H1 (cell line): Measurements from ENCODE around the gene ELP1. TPM values are rescaled to one million over a fixed set of nuclear protein-coding genes. Genes with fewer than 3 reads are reported as not detected.

Source experiments
- CTCF ChIA-PET: fragments of 300-600 bp; sonication (Branson Sonifier 250); formaldehyde crosslinking; loops from one replicate; lab custom pipeline; 2021; ENCODE audit not compliant: partially characterized antibody; lab: Charles Lee
- POLR2A ChIA-PET: fragments of 300-600 bp; sonication (Branson Sonifier 250); formaldehyde crosslinking; loops from one replicate; lab custom pipeline; 2021; ENCODE audit warnings: inconsistent platforms; ENCODE audit not compliant: partially characterized antibody; lab: Charles Lee
- DNase-seq, 2 experiments: peaks; one replicate each; pipeline versions ENCODE4 v3.0.0 to v3.0.0-alpha.2; 2010 to 2022; ENCODE audit warnings: low spot score in 2 of 2, low read depth in 1 of 2, mixed read lengths in 1 of 2
- FAIRE-seq: peaks from 2 replicates; lab custom pipeline; 2011; peaks lifted over from hg19 to GRCh38; lab: Jason Lieb, UNC
- H2AFZ ChIP-seq: 2 replicates; pipeline ENCODE4 v1.8.1; 2012; ENCODE audit warnings: low read length, inconsistent platforms
- H2AK5ac ChIP-seq: 2 replicates; pipeline ENCODE4 v1.6.1; 2013; ENCODE audit warnings: low read depth, low read length
- H2BK120ac ChIP-seq: replicated peaks from 2 replicates; pipeline ENCODE3; 2013; ENCODE audit warnings: low read depth, low read length, inconsistent platforms
- H2BK12ac ChIP-seq: 2 replicates; pipeline ENCODE4 v1.6.1; 2013; ENCODE audit warnings: low read depth, low read length
- H2BK15ac ChIP-seq: 2 replicates; pipeline ENCODE4 v1.6.1; 2013; ENCODE audit warnings: low read length
- H2BK20ac ChIP-seq: 2 replicates; pipeline ENCODE4 v1.6.1; 2013; ENCODE audit warnings: low read length
- H2BK5ac ChIP-seq: 2 replicates; pipeline ENCODE4 v1.6.1; 2013; ENCODE audit warnings: low read depth, low read length
- H3K14ac ChIP-seq: 2 replicates; pipeline ENCODE4 v1.6.1; 2013; ENCODE audit warnings: inconsistent platforms; ENCODE audit not compliant: insufficient read length
- H3K18ac ChIP-seq: 2 replicates; pipeline ENCODE4 v1.6.1; 2013; ENCODE audit warnings: low read length; ENCODE audit errors: extremely low read depth
- H3K23ac ChIP-seq: 2 replicates; pipeline ENCODE4 v1.6.1; 2013; ENCODE audit warnings: inconsistent platforms; ENCODE audit not compliant: insufficient read length
- H3K23me2 ChIP-seq: 2 replicates; pipeline ENCODE4 v1.6.1; 2013; ENCODE audit warnings: low read depth, low read length
- H3K27ac ChIP-seq: 2 replicates; pipeline ENCODE4 v1.6.1; 2011; ENCODE audit warnings: low read depth, low read length, inconsistent platforms
- H3K27me3 ChIP-seq, 4 experiments: replicated peaks in 1 of 4; 1 replicate in 1 of 4; 2 replicates in 3 of 4; pipeline versions ENCODE4 v1.6.1 to v1.8.1; 2011 to 2013; ENCODE audit warnings: low read length in 3 of 4, mild to moderate bottlenecking in 3 of 4, inconsistent platforms in 2 of 4, mixed read lengths in 2 of 4, moderate library complexity in 1 of 4; ENCODE audit not compliant: control insufficient read depth in 3 of 4, insufficient read depth in 3 of 4; ENCODE audit errors: extremely low read depth in 1 of 4
- H3K36me3 ChIP-seq, 4 experiments: 2 replicates each; pipeline versions ENCODE4 v1.6.1 to v1.8.1; 2011 to 2013; ENCODE audit warnings: mild to moderate bottlenecking in 4 of 4, low read length in 3 of 4, moderate library complexity in 2 of 4, control low read depth in 1 of 4, inconsistent platforms in 1 of 4; ENCODE audit not compliant: insufficient read depth in 4 of 4, control insufficient read depth in 2 of 4
- H3K4ac ChIP-seq: replicated peaks from 2 replicates; pipeline ENCODE3; 2013; ENCODE audit warnings: low read length, low read depth, mixed read lengths, inconsistent platforms; ENCODE audit not compliant: insufficient read length
- H3K4me1 ChIP-seq, 4 experiments: replicated peaks in 1 of 4; 1 replicate in 1 of 4; 2 replicates in 3 of 4; pipeline versions ENCODE4 v1.6.1 to v1.8.1; 2011 to 2013; ENCODE audit warnings: low read length in 3 of 4, inconsistent platforms in 2 of 4, mixed read lengths in 1 of 4; ENCODE audit not compliant: insufficient read depth in 4 of 4, control insufficient read depth in 3 of 4
- H3K4me2 ChIP-seq, 2 experiments: 2 replicates each; pipeline versions ENCODE4 v1.6.1 to v1.8.1; 2011 to 2013; ENCODE audit warnings: low read depth in 2 of 2, low read length in 2 of 2, control low read depth in 1 of 2, inconsistent platforms in 1 of 2, mild to moderate bottlenecking in 1 of 2; ENCODE audit not compliant: insufficient read depth in 1 of 2
- H3K4me3 ChIP-seq, 4 experiments: fragments of 200-600, 300-600 bp in 1 of 4; sonication (generic), shearing (Covaris generic), sonication (Bioruptor Twin) in 1 of 4; 2 replicates each; pipeline versions ENCODE4 v1.5.1 to v1.8.1; 2011 to 2016; ENCODE audit warnings: low read length in 4 of 4, low read depth in 3 of 4, control low read depth in 2 of 4, inconsistent platforms in 2 of 4, mild to moderate bottlenecking in 2 of 4, mixed read lengths in 1 of 4, moderate library complexity in 1 of 4; ENCODE audit not compliant: insufficient read depth in 2 of 4; ENCODE audit errors: extremely low read depth in 1 of 4
- H3K56ac ChIP-seq: replicated peaks from 2 replicates; pipeline ENCODE3; 2013; ENCODE audit warnings: low read depth, mild to moderate bottlenecking, mixed read lengths, low read length, inconsistent platforms; ENCODE audit not compliant: insufficient read length
- H3K79me1 ChIP-seq: 2 replicates; pipeline ENCODE4 v1.6.1; 2013; ENCODE audit warnings: low read depth, low read length, control low read depth
- H3K79me2 ChIP-seq, 2 experiments: 2 replicates each; pipeline versions ENCODE4 v1.6.1 to v1.8.1; 2012 to 2013; ENCODE audit warnings: low read length in 2 of 2, mild to moderate bottlenecking in 2 of 2, inconsistent platforms in 1 of 2; ENCODE audit not compliant: insufficient read depth in 2 of 2, control insufficient read depth in 1 of 2
- H3K9ac ChIP-seq, 4 experiments: replicated peaks in 1 of 4; 1 replicate in 1 of 4; 2 replicates in 3 of 4; pipeline versions ENCODE4 v1.6.1 to v1.8.1; 2011 to 2013; ENCODE audit warnings: low read depth in 3 of 4, low read length in 3 of 4, control low read depth in 2 of 4, mild to moderate bottlenecking in 2 of 4, moderate library complexity in 2 of 4, inconsistent platforms in 1 of 4; ENCODE audit errors: extremely low read depth in 1 of 4
- H3K9me3 ChIP-seq, 2 experiments: 2 replicates each; pipeline versions ENCODE4 v1.6.1 to v1.8.1; 2012 to 2013; ENCODE audit warnings: mild to moderate bottlenecking in 2 of 2, moderate library complexity in 2 of 2, control low read depth in 1 of 2, inconsistent platforms in 1 of 2, low read depth in 1 of 2, low read length in 1 of 2, mixed read lengths in 1 of 2; ENCODE audit not compliant: insufficient read depth in 2 of 2
- H4K20me1 ChIP-seq, 2 experiments: replicated peaks in 1 of 2; 2 replicates each; pipeline versions ENCODE3 to v1.8.1; 2011 to 2013; ENCODE audit warnings: inconsistent platforms in 2 of 2, low read length in 2 of 2, mild to moderate bottlenecking in 1 of 2; ENCODE audit not compliant: insufficient read depth in 2 of 2, control insufficient read depth in 1 of 2
- H4K5ac ChIP-seq: 2 replicates; pipeline ENCODE4 v1.6.1; 2013; ENCODE audit warnings: low read length, low read depth, mixed read lengths, inconsistent platforms; ENCODE audit not compliant: insufficient read length
- H4K8ac ChIP-seq: 2 replicates; pipeline ENCODE4 v1.8.0; 2013; ENCODE audit warnings: mild to moderate bottlenecking, moderate library complexity, low read length, inconsistent platforms; ENCODE audit not compliant: insufficient read depth; ENCODE audit errors: extremely low read depth
- H4K91ac ChIP-seq: replicated peaks from 2 replicates; pipeline ENCODE3; 2013; ENCODE audit warnings: low read length, mixed read lengths, inconsistent platforms; ENCODE audit not compliant: insufficient read length
- GABPA ChIP-seq: IDR thresholded peaks from 2 replicates; pipeline ENCODE4 v1.6.1; 2011; ENCODE audit warnings: mild to moderate bottlenecking, low read length, moderate library complexity, borderline replicate concordance; ENCODE audit not compliant: insufficient read depth
- HDAC2 ChIP-seq, 2 experiments: fragments of 300-600 bp in 1 of 2; sonication (generic) in 1 of 2; IDR thresholded peaks; 2 replicates each; pipeline ENCODE4 v1.6.1; 2011 to 2012; ENCODE audit warnings: low read depth in 2 of 2, low read length in 2 of 2, mild to moderate bottlenecking in 2 of 2, moderate library complexity in 2 of 2, borderline replicate concordance in 1 of 2, inconsistent platforms in 1 of 2
- MAX ChIP-seq: IDR thresholded peaks from 2 replicates; pipeline ENCODE4 v1.6.1; 2012; ENCODE audit warnings: inconsistent platforms
- NRF1 ChIP-seq: IDR thresholded peaks from 2 replicates; pipeline ENCODE4 v1.6.1; 2011; ENCODE audit warnings: mild to moderate bottlenecking, low read depth, low read length, improper control_type of control experiment
- POLR2A ChIP-seq, 2 experiments: IDR thresholded peaks; 1 replicate in 1 of 2; 2 replicates in 1 of 2; pipeline ENCODE4 v1.6.1; 2011; ENCODE audit warnings: low read depth in 2 of 2, low read length in 2 of 2, mild to moderate bottlenecking in 2 of 2; ENCODE audit errors: control extremely low read depth in 1 of 2
- RAD21 ChIP-seq, 2 experiments: IDR thresholded peaks in 1 of 2; conservative IDR thresholded peaks in 1 of 2; 2 replicates each; pipeline ENCODE4 v1.6.1; 2011; ENCODE audit warnings: low read depth in 2 of 2, low read length in 2 of 2, improper control_type of control experiment in 1 of 2, inconsistent platforms in 1 of 2, mild to moderate bottlenecking in 1 of 2, moderate library complexity in 1 of 2
- RBBP5 ChIP-seq: IDR thresholded peaks from 2 replicates; pipeline ENCODE4 v1.7.1; 2012; ENCODE audit warnings: low read depth, mild to moderate bottlenecking, inconsistent platforms, low read length, moderate library complexity, borderline replicate concordance
- SP1 ChIP-seq: IDR thresholded peaks from 2 replicates; pipeline ENCODE4 v1.6.1; 2011; ENCODE audit warnings: low read depth, low read length
- SRF ChIP-seq: IDR thresholded peaks from 2 replicates; pipeline ENCODE4 v1.6.1; 2011; ENCODE audit warnings: mild to moderate bottlenecking, low read depth, low read length, moderate library complexity
- SUZ12 ChIP-seq: fragments of 200-600 bp; sonication (generic); IDR thresholded peaks from 2 replicates; pipeline ENCODE4 v1.6.1; 2012; ENCODE audit warnings: mild to moderate bottlenecking, inconsistent platforms, low read length, moderate library complexity, mixed read lengths
- TAF1 ChIP-seq: IDR thresholded peaks from 2 replicates; pipeline ENCODE4 v1.6.1; 2011; ENCODE audit warnings: mild to moderate bottlenecking, low read depth, low read length
- TCF12 ChIP-seq: IDR thresholded peaks from 2 replicates; pipeline ENCODE4 v1.6.1; 2011; ENCODE audit warnings: low read depth, mild to moderate bottlenecking, low read length
- WGBS, 2 experiments: shearing (Covaris generic) in 1 of 2; methylation state at CpG; one replicate each; pipeline versions ENCODE4 v1.1.6 to v1.1.7; 2013 to 2015; ENCODE audit warnings: low lambda C conversion rate in 2 of 2, mixed read lengths in 2 of 2, inconsistent platforms in 1 of 2, low coverage in 1 of 2, missing lambda C conversion rate in 1 of 2; ENCODE audit not compliant: insufficient replicate concordance in 2 of 2, insufficient coverage in 1 of 2, insufficient read length in 1 of 2; ENCODE audit errors: extremely low coverage in 1 of 2, missing lambda C conversion rate in 1 of 2; 5-methylcytosine and 5-hydroxymethylcytosine counted together
- polyA plus RNA-seq, 7 experiments: library from polyadenylated mRNA; depleted of rRNA in 3 of 7; stranded (reverse) in 5 of 7; unstranded in 2 of 7; fragments of >200 nt in 5 of 7; fragments of 200-250 nt in 2 of 7; gene quantifications; 1 replicate in 5 of 7; 2 replicates in 1 of 7; 4 replicates in 1 of 7; pipeline versions ENCODE4 v1.2.1 to v1.2.3, GENCODE V29; 2011 to 2013; ENCODE audit warnings: missing spikeins in 2 of 7, mixed read lengths in 2 of 7
- total RNA-seq: library from RNA; stranded (reverse); fragmentation: NEBNext Ultra II Directional; extraction: Animal tissue kit (Norgen Biotek cat#: 25700); gene quantifications from 2 replicates; pipeline ENCODE4 v1.2.1, GENCODE V29; 2021

ELP1 gene
- total and polyA plus RNA-seq, 2 of the 8 experiments (the other 6 are each of a cell fraction or from before 2014, with no cell fraction given), result 13.9 to 31.3 TPM

- Histone ChIP-seq H3K79me1 (no peaks in the 10 kb centered on the region), H2AK5ac (no peak within 1 kb of the TSS), H2BK120ac (no peak within 1 kb of the TSS), H3K4me2 (no peak within 1 kb of the TSS), H3K4me1 (no peaks in the 10 kb centered on the region), H3K23ac (no peak within 1 kb of the TSS), H3K9me3 (0 out of 4 replicates have a peak, but pooled peaks cover 0 to 3% of the 10 kb centered on the region in 2 experiments), H4K5ac (no peak within 1 kb of the TSS), H3K9ac (no peak within 1 kb of the TSS), H2BK20ac (no peak within 1 kb of the TSS), H4K20me1 (no peaks in the 10 kb centered on the region), H3K27ac (no peak within 1 kb of the TSS), H3K4ac (no peak within 1 kb of the TSS), H2BK15ac (no peak within 1 kb of the TSS), H3K79me2 (no peaks in the 10 kb centered on the region), H3K23me2 (no peaks in the 10 kb centered on the region), H2BK5ac (no peak within 1 kb of the TSS), H2BK12ac (no peak within 1 kb of the TSS), H4K8ac (peak within 1 kb of the TSS; percentile 51), H3K14ac (no peak within 1 kb of the TSS), H4K91ac (no peak within 1 kb of the TSS), H2AFZ (no peak within 1 kb of the TSS), H3K18ac (no peak within 1 kb of the TSS), H3K36me3 (no peaks in the 10 kb centered on the region), H3K27me3 (no peaks in the 10 kb centered on the region), H3K56ac (no peak within 1 kb of the TSS), H3K4me3 (no peak within 1 kb of the TSS)
- FAIRE-seq (no peak), DNase-seq (no peak)
- 85% methylated on average over 3 of the region's 3 CpGs; no CpG with 5 or more reads in 1 of the 2 experiments for WGBS, 2 experiments
- POLR2A ChIA-PET, result no interaction called here
- CTCF ChIA-PET, result no interaction called here
- TF ChIP-seq POLR2A (IDR thresholded peaks at IDR 0.05; ENCODE audit: control extremely low read depth in 1 of 2, low read depth in 2 of 2, low read length in 2 of 2), result no peak
- no peak for TF ChIP-seq GABPA
- no peak for TF ChIP-seq TCF12
- TF ChIP-seq TAF1, result no peak
- no peak for TF ChIP-seq NRF1
- TF ChIP-seq RAD21 (IDR thresholded peaks at IDR 0.05 in 1 of 2, conservative IDR thresholded peaks at IDR 0.05 in 1 of 2; ENCODE audit: low read depth in 2 of 2, low read length in 2 of 2), result no peak
- TF ChIP-seq SP1, result no peak
- no peak for TF ChIP-seq SUZ12
- TF ChIP-seq RBBP5, result no peak
- no peak for TF ChIP-seq MAX
- no peak for TF ChIP-seq HDAC2 (IDR thresholded peaks at IDR 0.05; ENCODE audit: borderline replicate concordance in 1 of 2, low read depth in 2 of 2, low read length in 2 of 2)
- no peak for TF ChIP-seq SRF
Observed at GRCh38 chr9:108861997-108862396, 71.9 kb downstream of the ELP1 start, which contains the start of gene ACTL7A. Gene ACTL7A (plus strand): TSS chr9:108862266. CDS start chr9:108862323, 57 bp downstream.
